ENCODE results near the gene ZNF268.

ZNF268 gene

GRCh38 chr12:133181238-133181959 is at the start of gene ZNF268:
Gene ZNF268, plus strand, starts transcription at chr12:133181495. Its CDS starts 503 bp downstream, at chr12:133181998.
- ATAC-seq (ENCODE audit: low read depth) (peak; percentile 95), DNase-seq (ENCODE audit: low spot score in 2 of 2) (peak; percentile 92 to 96)
- peaks cover 27% of the 10 kb centered on the region for H3K9me3 Mint-ChIP-seq
- H3K4me3 Mint-ChIP-seq: peak within 1 kb of the TSS; percentile 96
- peaks cover 11% of the 10 kb centered on the region for H3K4me1 Mint-ChIP-seq
- H3K36me3 Mint-ChIP-seq: peaks cover 52% of the 10 kb centered on the region
- no peaks in the 10 kb centered on the region for H3K27me3 Mint-ChIP-seq
- peak within 1 kb of the TSS; percentile 93 for H3K27ac Mint-ChIP-seq

- DNase-seq (ENCODE audit: low spot score in 2 of 2) (no peak), ATAC-seq (ENCODE audit: low read depth) (no peak)
- Mint-ChIP-seq H3K4me1 (peaks cover 7% of the 10 kb centered on the region), H3K36me3 (peaks cover 61% of the 10 kb centered on the region), H3K27ac (no peak overlapping the region), H3K4me3 (no peak overlapping the region), H3K9me3 (peaks cover 32% of the 10 kb centered on the region), H3K27me3 (no peaks in the 10 kb centered on the region)
Measured at GRCh38 chr12:133135747-133136146, 45.5 kb upstream of the ZNF268 start.

- Mint-ChIP-seq H3K9me3 (peaks cover 34% of the 10 kb centered on the region), H3K27me3 (no peaks in the 10 kb centered on the region), H3K36me3 (peaks cover 63% of the 10 kb centered on the region), H3K4me3 (no peak overlapping the region), H3K4me1 (no peaks in the 10 kb centered on the region), H3K27ac (no peak overlapping the region)
- no peak for DNase-seq (ENCODE audit: low spot score in 2 of 2)
- no peak for ATAC-seq (ENCODE audit: low read depth)
Measured at GRCh38 chr12:133145981-133146380, 35.3 kb upstream of the ZNF268 start.

GRCh38 chr12:133156125-133156690 is 25.1 kb upstream of the ZNF268 start:
- no peak for DNase-seq (ENCODE audit: low spot score in 2 of 2)
- peaks cover 65% of the 10 kb centered on the region for H3K36me3 Mint-ChIP-seq
- no peak overlapping the region for H3K4me3 Mint-ChIP-seq
- no peaks in the 10 kb centered on the region for H3K27me3 Mint-ChIP-seq
- no peak for ATAC-seq (ENCODE audit: low read depth)
- H3K4me1 Mint-ChIP-seq: no peaks in the 10 kb centered on the region
- no peak overlapping the region for H3K27ac Mint-ChIP-seq
- H3K9me3 Mint-ChIP-seq: peaks cover 37% of the 10 kb centered on the region

- DNase-seq (ENCODE audit: low spot score in 2 of 2): no peak
- H3K9me3 Mint-ChIP-seq: peaks cover 23% of the 10 kb centered on the region
- H3K36me3 Mint-ChIP-seq: peaks cover 3% of the 10 kb centered on the region
- no peak overlapping the region for H3K27ac Mint-ChIP-seq
- H3K4me3 Mint-ChIP-seq: no peak overlapping the region
- no peaks in the 10 kb centered on the region for H3K4me1 Mint-ChIP-seq
- no peaks in the 10 kb centered on the region for H3K27me3 Mint-ChIP-seq
- ATAC-seq (ENCODE audit: low read depth): no peak
Measured at GRCh38 chr12:133165776-133166175, 15.5 kb upstream of the ZNF268 start.

- Mint-ChIP-seq H3K27ac (no peak overlapping the region), H3K27me3 (no peaks in the 10 kb centered on the region), H3K36me3 (peaks cover 3% of the 10 kb centered on the region), H3K4me1 (no peaks in the 10 kb centered on the region), H3K4me3 (no peak overlapping the region), H3K9me3 (peaks cover 18% of the 10 kb centered on the region)
- DNase-seq (ENCODE audit: low spot score in 2 of 2) (no peak), ATAC-seq (ENCODE audit: low read depth) (no peak)
Measured at GRCh38 chr12:133172491-133172890, 8.8 kb upstream of the ZNF268 start.

GRCh38 chr12:133174901-133175300 is 6.4 kb upstream of the ZNF268 start:
- peaks cover 19% of the 10 kb centered on the region for H3K9me3 Mint-ChIP-seq
- no peak for DNase-seq (ENCODE audit: low spot score in 2 of 2)
- H3K27ac Mint-ChIP-seq: no peak overlapping the region
- ATAC-seq (ENCODE audit: low read depth): no peak
- H3K4me1 Mint-ChIP-seq: no peaks in the 10 kb centered on the region
- peaks cover 9% of the 10 kb centered on the region for H3K36me3 Mint-ChIP-seq
- no peaks in the 10 kb centered on the region for H3K27me3 Mint-ChIP-seq
- H3K4me3 Mint-ChIP-seq: no peak overlapping the region

GRCh38 chr12:133180669-133181068 is 626 bp upstream of the ZNF268 start:
- Mint-ChIP-seq H3K27ac (no peak overlapping the region), H3K27me3 (no peaks in the 10 kb centered on the region), H3K4me3 (no peak overlapping the region), H3K36me3 (peaks cover 47% of the 10 kb centered on the region), H3K4me1 (peaks cover 11% of the 10 kb centered on the region), H3K9me3 (peaks cover 30% of the 10 kb centered on the region)
- ATAC-seq (ENCODE audit: low read depth) (no peak), DNase-seq (ENCODE audit: low spot score in 2 of 2) (no peak)

GRCh38 chr12:133190176-133190575 is 8.9 kb downstream of the ZNF268 start:
- H3K9me3 Mint-ChIP-seq: peaks cover 31% of the 10 kb centered on the region
- ATAC-seq (ENCODE audit: low read depth) (no peak), DNase-seq (ENCODE audit: low spot score in 2 of 2) (no peak)
- peaks cover 5% of the 10 kb centered on the region for H3K4me1 Mint-ChIP-seq
- no peak overlapping the region for H3K4me3 Mint-ChIP-seq
- no peaks in the 10 kb centered on the region for H3K27me3 Mint-ChIP-seq
- peaks cover 94% of the 10 kb centered on the region for H3K36me3 Mint-ChIP-seq
- H3K27ac Mint-ChIP-seq: no peak overlapping the region

- H3K4me3 Mint-ChIP-seq: no peak overlapping the region
- no peak for DNase-seq (ENCODE audit: low spot score in 2 of 2)
Measured at GRCh38 chr12:133192847-133193246, 11.6 kb downstream of the ZNF268 start.

GRCh38 chr12:133201888-133202287 is 20.6 kb downstream of the ZNF268 start:
- peaks cover 15% of the 10 kb centered on the region for H3K9me3 Mint-ChIP-seq
- no peak for ATAC-seq (ENCODE audit: low read depth)

More at GRCh38 chr12:133192847-133193246, 11.6 kb downstream of the ZNF268 start:
- peaks cover 82% of the 10 kb centered on the region for H3K36me3 Mint-ChIP-seq
- H3K27me3 Mint-ChIP-seq: no peaks in the 10 kb centered on the region
- ATAC-seq (ENCODE audit: low read depth): no peak
- peaks cover 30% of the 10 kb centered on the region for H3K9me3 Mint-ChIP-seq
- no peaks in the 10 kb centered on the region for H3K4me1 Mint-ChIP-seq
- no peak overlapping the region for H3K27ac Mint-ChIP-seq

GRCh38 chr12:133202493-133203343 is 21.4 kb downstream of the ZNF268 start:
- peaks cover 15% of the 10 kb centered on the region for H3K9me3 Mint-ChIP-seq
- no peak for ATAC-seq (ENCODE audit: low read depth)
- H3K4me3 Mint-ChIP-seq: no peak overlapping the region
- H3K27ac Mint-ChIP-seq: no peak overlapping the region
- H3K4me1 Mint-ChIP-seq: no peaks in the 10 kb centered on the region
- no peaks in the 10 kb centered on the region for H3K27me3 Mint-ChIP-seq
- H3K36me3 Mint-ChIP-seq: peaks cover 48% of the 10 kb centered on the region
- no peak for DNase-seq (ENCODE audit: low spot score in 2 of 2)

More at GRCh38 chr12:133201888-133202287, 20.6 kb downstream of the ZNF268 start:
- H3K27me3 Mint-ChIP-seq: no peaks in the 10 kb centered on the region
- H3K27ac Mint-ChIP-seq: no peak overlapping the region
- no peak for DNase-seq (ENCODE audit: low spot score in 2 of 2)
- H3K36me3 Mint-ChIP-seq: peaks cover 48% of the 10 kb centered on the region
- H3K4me1 Mint-ChIP-seq: no peaks in the 10 kb centered on the region
- no peak overlapping the region for H3K4me3 Mint-ChIP-seq

GRCh38 chr12:133203344-133204263 is 22.3 kb downstream of the ZNF268 start:
- Mint-ChIP-seq H3K27me3 (no peaks in the 10 kb centered on the region), H3K9me3 (peaks cover 17% of the 10 kb centered on the region), H3K4me3 (no peak overlapping the region), H3K27ac (peak overlapping the region; percentile 72), H3K36me3 (peaks cover 50% of the 10 kb centered on the region), H3K4me1 (no peaks in the 10 kb centered on the region)
- ATAC-seq (ENCODE audit: low read depth): no peak
- DNase-seq (ENCODE audit: low spot score in 2 of 2): no peak

Data from memory B cell (primary cell).